Measurements from ENCODE around the gene RGS19.

Gene RGS19

DNA sequence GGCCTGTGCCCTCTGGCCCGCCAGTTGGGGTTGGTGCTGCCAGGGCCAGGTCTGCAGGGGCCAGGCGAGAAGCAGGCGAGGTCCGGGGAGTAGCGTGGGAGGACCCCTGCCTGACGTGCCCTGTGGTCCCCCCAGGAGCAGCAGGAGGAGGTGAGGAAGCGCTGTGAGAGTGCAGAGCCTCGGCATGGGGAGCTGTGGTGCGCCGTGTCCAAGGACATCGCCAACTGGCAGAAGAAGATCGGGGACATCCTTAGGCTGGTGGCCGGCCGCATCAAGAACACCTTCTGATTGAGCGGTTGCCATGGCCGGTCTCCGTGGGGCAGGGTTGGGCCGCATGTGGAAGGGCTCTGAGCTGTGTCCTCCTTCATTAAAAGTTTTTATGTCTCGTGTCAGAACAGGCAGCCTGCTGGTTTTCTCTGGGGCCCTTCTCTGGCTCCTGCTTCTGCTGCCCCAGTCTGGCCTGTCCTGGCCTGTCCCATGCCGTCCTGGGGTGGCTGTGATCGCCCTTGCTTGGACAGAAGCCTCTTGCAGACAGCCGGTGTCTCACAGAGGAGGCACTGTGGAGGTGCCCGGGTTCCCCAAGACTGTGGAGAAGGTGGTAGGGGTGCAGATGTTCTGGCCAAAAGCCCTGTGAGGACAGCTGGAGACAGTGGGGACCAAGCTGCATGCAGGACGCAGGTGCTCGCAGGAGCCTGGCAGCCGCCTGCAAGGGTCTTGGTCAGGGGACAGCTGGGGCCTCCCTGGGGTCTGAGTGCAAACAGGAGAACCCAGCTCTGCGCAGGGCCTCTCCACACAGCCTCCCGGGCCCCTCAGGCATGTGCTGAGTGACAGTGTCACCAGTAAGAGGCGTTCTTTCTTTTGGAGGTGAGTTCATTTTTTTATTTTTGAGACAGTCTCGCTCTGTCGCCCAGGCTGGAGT lies 46.4 kb downstream of the RGS19 start:
- DNase-seq = no peak

DNA sequence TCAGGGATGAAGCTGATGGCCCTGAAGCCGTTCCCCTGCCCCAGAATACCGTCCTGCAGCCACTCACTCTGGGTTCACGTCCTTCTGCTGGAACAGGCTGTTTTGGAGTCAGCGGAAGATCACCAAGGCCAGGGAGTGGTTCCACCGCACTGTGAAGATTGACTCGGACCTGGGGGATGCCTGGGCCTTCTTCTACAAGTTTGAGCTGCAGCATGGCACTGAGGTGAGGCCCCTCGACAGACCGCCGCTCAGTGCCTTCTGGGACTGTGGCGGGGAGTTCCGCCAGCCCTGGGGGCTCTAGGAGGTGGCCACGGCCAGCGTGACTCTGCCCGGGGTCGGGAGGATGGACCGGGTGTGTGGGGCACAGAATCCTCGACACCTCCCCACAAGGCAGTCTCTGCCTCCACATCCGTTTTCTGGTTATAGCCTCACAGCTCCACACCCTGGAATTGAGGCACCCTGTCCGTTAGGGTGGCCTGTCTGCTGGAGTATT lies 47.5 kb downstream of the RGS19 start:
- no peak for DNase-seq

DNA sequence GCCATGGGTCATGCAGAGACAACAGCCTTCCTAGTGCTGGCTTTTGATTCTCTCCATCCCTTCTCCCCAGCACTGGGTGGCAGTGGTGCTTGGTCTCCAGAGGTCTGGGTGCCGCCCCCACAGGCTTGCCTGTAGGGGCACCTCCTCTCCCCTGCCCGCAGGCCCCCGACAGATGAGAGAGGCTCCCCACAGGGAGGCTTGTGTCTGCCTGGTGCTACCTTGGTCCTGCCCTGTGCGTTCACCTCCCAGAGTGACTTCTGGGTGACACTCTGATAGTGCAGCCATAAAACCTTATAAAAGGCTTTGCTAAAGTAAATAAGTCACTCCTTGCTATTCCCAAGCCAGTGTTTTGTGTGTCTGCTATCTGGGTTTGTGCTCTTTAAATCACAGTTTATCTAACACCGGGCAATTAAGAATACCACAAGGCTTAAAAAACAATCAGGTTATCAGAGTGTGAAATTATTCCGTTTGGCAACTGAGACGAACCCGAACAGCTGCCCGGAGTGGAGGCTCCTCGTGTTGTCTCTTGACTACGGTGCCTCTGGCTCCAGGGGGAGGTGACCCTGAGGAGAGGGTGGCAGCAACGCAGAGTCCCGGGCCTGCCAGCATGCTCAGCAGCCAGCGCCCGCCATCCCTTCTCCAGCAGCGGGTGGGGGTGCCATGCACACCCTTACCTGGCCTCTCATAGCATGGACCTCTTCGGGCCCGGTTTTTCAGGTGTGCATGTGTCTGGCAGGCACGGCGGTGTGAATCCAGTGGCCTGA lies 48.8 kb downstream of the RGS19 start:
- DNase-seq = no peak

DNA sequence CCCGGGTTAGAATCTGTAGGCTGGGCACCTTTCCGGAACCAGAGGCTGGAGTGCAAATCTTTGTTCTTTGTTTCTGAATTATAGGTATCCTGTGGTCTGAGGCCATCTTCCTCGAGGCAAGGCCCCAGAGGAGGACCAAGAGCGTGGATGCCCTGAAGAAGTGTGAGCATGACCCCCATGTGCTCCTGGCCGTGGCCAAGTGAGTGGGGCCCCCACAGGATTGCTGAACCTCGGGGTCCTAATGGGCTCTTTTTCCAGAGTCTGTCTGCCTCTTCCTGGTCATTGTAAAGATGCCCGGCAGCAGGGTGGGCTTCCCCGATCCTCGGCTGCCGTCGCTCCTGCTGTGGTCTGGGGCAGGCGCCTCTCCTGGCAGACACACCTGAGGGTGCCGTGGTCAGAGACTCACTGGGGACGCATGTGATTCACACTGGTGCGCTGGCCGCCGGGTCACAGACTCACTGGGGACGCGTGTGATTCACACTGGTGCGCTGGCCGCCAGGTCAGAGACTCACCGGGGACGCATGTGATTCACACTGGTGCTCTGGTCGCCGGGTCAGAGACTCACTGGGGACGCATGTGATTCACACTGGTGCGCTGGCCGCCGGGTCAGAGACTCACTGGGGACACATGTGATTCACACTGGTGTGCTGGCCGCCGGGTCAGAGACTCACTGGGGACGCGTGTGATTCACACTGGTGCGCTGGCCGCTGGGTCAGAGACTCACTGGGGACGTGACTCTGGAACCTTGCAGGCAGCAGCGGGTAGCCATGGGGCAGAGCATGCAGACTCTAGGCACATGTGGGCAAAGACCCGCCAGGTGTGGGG lies 49.8 kb downstream of the RGS19 start:
- no peak for DNase-seq

DNA sequence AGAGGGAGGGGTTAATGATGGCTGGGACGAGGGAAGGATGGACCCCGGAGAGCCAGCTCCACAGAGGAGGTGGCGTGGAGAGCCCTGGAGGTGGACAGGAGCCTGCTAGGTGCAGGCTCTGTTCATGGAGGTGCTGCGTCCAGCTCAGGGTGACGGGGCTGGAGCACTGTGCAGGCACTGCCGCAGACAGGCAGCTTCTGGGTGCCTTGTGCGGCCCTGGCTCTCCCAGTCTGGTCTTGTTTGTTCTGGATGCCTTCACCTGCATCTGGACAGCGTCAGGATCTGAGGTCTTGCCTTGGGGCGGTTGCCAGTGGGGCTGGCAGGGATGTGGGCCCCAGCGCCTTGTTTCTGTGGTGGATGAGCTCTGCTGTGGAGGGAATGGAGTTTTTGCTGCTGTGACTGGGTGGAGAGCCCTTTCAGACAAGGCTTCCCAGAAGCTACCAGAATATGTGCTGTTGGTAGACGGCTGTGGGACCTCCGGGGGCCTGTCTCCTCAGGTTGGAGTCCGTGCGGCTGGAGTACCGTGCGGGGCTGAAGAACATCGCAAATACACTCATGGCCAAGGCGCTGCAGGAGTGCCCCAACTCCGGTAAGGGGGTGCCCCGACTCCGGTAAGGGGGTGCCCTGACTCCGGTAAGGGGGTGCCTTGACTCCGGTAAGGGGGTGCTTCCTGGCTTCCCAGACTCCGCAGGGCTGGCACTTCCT lies 51.2 kb downstream of the RGS19 start:
- DNase-seq = no peak

DNA sequence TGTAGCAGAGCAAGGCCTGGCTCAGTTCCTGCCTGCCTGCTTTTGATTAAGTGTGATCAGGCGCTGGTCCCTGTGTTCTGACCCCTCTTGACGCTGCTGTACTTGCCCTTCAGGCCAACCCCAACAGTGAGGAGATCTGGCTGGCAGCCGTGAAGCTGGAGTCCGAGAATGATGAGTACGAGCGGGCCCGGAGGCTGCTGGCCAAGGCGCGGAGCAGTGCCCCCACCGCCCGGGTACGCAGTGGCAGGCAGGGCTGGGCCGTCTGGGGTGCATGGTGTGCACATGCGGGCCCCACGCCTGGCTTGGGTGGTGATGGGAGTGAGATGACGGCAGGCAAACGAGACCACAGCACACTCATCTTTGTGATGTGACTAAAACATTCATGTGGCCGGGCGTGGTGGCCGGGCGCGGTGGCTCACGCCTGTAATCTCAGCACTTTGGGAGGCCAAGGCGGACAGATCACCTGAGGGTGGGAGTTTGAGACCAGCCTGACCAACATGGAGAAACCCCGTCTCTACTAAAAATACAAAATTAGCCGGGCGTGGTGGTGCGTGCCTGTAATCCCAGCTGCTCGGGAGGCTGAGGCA lies 53.4 kb downstream of the RGS19 start:
- no peak for DNase-seq

DNA sequence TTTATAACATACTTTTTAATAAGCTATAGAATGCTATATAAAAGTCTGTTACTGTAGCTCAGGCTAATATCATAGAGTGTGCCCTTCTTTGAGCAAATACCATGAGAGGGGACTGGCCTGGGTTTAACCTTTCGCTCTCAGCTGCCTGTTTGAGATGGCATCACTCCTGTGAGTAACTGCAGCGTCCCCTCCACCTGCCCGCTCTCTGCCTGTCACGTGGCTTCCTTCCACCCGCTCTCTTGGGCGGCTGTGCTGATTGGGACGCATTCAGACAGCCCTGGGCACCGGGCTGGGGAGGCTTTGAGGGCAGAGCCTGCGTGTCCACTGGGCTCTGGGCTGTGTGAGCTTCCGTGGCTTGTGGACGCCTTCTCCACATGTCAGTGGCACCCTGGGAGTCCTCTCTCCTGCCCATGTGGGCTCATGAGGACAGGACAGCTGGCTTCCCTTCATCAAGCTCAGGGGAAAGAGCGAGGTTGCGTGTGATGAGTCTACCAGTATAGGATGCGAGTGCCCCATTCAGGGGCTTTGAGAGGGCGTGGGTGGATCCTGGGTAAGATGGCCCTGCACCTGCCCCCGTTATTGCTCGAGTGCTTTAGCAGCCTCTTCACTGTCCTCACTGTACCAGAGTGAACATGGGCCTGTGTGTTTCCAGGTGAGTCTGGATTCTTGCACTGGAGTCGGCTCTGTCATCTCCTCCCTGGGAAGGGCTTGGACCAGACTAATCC lies 54.1 kb downstream of the RGS19 start:
- no peak for DNase-seq

DNA sequence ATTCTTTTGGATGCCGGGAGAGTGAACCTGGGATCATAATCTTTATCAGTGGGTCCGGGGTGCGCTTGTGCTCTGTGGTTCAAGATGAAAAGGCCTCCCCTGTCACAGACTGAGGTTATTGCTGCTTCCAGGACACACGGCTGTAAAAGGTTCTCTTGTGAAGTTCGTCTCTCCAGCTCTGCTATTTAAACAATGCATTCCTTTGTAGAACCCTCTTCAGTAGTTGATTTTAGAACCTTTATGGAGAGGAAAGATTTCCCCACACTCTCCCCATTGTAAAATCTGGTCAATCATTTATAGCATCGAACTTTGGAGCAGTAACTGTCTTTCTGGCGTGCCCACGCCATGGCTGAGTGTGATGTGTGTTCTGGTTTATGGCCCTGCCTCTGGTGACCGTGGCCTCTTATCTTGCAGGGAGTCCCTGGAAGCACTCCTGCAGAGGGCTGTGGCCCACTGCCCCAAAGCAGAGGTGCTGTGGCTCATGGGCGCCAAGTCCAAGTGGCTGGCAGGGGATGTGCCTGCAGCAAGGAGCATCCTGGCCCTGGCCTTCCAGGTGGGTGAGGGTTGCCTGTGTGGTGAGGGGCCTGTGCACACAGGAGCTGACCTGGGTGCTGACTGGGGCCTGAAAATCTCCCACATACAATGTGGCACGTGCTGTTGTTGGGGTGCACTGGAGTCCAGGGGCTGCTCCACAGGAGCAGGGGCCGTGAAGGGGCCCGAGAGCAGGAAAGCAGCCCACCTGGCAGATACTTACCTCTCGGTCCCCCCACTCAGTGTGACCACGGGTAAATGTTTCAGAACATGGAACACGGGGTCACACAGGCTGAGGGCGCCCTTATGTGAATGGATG lies 55.0 kb downstream of the RGS19 start:
- DNase-seq = no peak

DNA sequence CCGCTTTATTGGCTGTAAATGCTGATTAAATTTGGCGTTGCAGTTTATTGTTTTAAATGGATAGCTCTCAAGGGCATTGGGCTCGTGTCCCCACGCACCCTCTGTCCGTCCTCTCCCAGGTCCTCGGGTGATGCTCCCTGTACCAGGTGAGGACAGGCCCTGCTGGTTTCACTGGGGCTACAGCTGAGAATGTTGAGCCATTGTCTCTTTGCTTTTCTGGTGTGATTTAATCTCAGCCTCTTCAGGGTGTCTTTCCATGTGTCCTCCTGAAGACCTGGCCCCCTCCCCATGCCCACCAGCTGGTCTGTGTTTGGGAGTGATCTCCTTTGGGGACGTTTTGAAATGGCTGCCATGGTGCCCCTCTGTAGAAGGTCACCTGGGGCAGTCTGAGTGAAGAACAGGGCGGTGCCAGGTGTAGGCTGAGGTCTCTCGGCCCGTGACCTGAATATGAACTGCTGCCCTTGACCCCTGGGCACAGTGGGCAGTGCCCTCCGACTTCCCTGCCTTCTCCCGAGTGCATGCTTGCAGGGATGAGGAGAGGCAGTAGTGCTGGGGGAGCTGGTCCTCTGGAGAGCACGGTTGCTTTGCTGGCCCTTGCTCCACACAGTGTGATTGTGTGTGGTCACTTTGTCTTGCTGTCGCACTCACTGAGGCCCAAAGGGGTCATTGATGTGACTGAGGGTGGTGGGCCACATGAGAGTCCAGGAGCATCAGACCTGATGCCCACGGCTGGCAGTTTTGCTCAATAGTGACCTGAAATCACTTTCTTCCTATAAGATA lies 55.8 kb downstream of the RGS19 start:
- DNase-seq = no peak

Data from amniotic stem cell (primary cell).